IMR-90 (cell line): ENCODE measurements around the gene NAT8. TPM values are rescaled to one million over a fixed set of nuclear protein-coding genes. Genes with fewer than 3 reads are reported as not detected.
"Not testable (repeated sequence)": the region's sequence is repeated elsewhere in the genome, so short reads cannot be mapped to it uniquely, and the experiment has no call there.

Source experiments
- ATAC-seq: fragments of 200-7000 bp; cut with Tn5 transposase; 2 replicates; pipeline ENCODE4 v1.9.1; 2020; ENCODE audit warnings: low read depth, mild to moderate bottlenecking, moderate library complexity
- BruUV-seq: library from RNA; stranded (reverse); fragments of 400-500 nt; replicated peaks from 2 replicates; lab custom pipeline; 2021; lab: Mats Ljungman, UMichigan
- CTCF ChIA-PET: fragments of 300-600 bp; formaldehyde crosslinking; extraction: SDS; loops from one replicate; lab custom pipeline; 2021; ENCODE audit warnings: antibody characterized with exemption; lab: Yijun Ruan, JAX
- POLR2A ChIA-PET: fragments of 300-600 bp; sonication (Branson Sonifier 250); formaldehyde crosslinking; loops from one replicate; lab custom pipeline; 2022; ENCODE audit warnings: antibody characterized with exemption; ENCODE audit not compliant: unreplicated experiment; lab: Charles Lee
- DNase-seq: peaks from one replicate; pipeline ENCODE4 v3.0.0; 2013
- H2AFZ ChIP-seq: replicated peaks from 2 replicates; pipeline ENCODE3; 2013; ENCODE audit warnings: low read length, mild to moderate bottlenecking; ENCODE audit not compliant: poor library complexity
- H2AK5ac ChIP-seq: 2 replicates; pipeline ENCODE4 v1.6.1; 2013; ENCODE audit warnings: low read depth, low read length, inconsistent platforms
- H2AK9ac ChIP-seq: replicated peaks from 2 replicates; pipeline ENCODE3; 2013; ENCODE audit warnings: mild to moderate bottlenecking, low read depth, low read length, moderate library complexity; ENCODE audit not compliant: poor library complexity
- H2BK120ac ChIP-seq: 2 replicates; pipeline ENCODE4 v1.6.1; 2013; ENCODE audit warnings: low read depth, low read length, inconsistent platforms
- H2BK15ac ChIP-seq: 3 replicates; pipeline ENCODE4 v1.6.1; 2013; ENCODE audit warnings: low read depth, low read length, inconsistent platforms
- H2BK20ac ChIP-seq: 2 replicates; pipeline ENCODE4 v1.6.1; 2013; ENCODE audit warnings: low read depth, mild to moderate bottlenecking, inconsistent platforms, low read length, moderate library complexity
- H2BK5ac ChIP-seq: 2 replicates; pipeline ENCODE4 v1.6.1; 2013; ENCODE audit warnings: mild to moderate bottlenecking, low read depth, low read length, inconsistent platforms; ENCODE audit not compliant: poor library complexity, severe bottlenecking
- H3K14ac ChIP-seq: replicated peaks from 2 replicates; pipeline ENCODE4 v1.6.1; 2013; ENCODE audit warnings: low read depth, low read length, inconsistent platforms
- H3K18ac ChIP-seq: 2 replicates; pipeline ENCODE4 v1.6.1; 2013; ENCODE audit warnings: low read depth, low read length, control low read depth
- H3K23ac ChIP-seq: 2 replicates; pipeline ENCODE4 v1.6.1; 2013; ENCODE audit warnings: low read depth, low read length, inconsistent platforms
- H3K27ac ChIP-seq: 2 replicates; pipeline ENCODE4 v1.5.1; 2013; ENCODE audit warnings: mild to moderate bottlenecking, control low read depth, low read length; ENCODE audit not compliant: insufficient read depth
- H3K27me3 ChIP-seq: 2 replicates; pipeline ENCODE4 v1.6.1; 2013; ENCODE audit warnings: low read length; ENCODE audit not compliant: control insufficient read depth, insufficient read depth
- H3K36me3 ChIP-seq: 2 replicates; pipeline ENCODE4 v1.6.1; 2013; ENCODE audit warnings: low read length, mixed read lengths; ENCODE audit not compliant: control insufficient read depth, insufficient read depth
- H3K4ac ChIP-seq: 2 replicates; pipeline ENCODE4 v1.6.1; 2013; ENCODE audit warnings: low read depth, low read length, inconsistent platforms
- H3K4me1 ChIP-seq: 2 replicates; pipeline ENCODE4 v1.6.1; 2013; ENCODE audit warnings: low read length, mixed read lengths; ENCODE audit not compliant: control insufficient read depth, insufficient read depth
- H3K4me2 ChIP-seq: 2 replicates; pipeline ENCODE4 v1.6.1; 2013; ENCODE audit warnings: low read depth, mild to moderate bottlenecking, control low read depth, low read length, moderate library complexity
- H3K4me3 ChIP-seq: 2 replicates; pipeline ENCODE4 v1.5.1; 2013; ENCODE audit warnings: low read depth, mild to moderate bottlenecking, control low read depth, low read length, moderate library complexity; ENCODE audit not compliant: insufficient read depth
- H3K56ac ChIP-seq: 2 replicates; pipeline ENCODE4 v1.6.1; 2013; ENCODE audit warnings: low read length, inconsistent platforms; ENCODE audit not compliant: insufficient read depth; ENCODE audit errors: extremely low read depth
- H3K79me1 ChIP-seq, 2 experiments: 2 replicates each; pipeline ENCODE4 v1.6.1; 2013; ENCODE audit warnings: low read length in 2 of 2, inconsistent platforms in 1 of 2, low read depth in 1 of 2
- H3K9ac ChIP-seq: 2 replicates; pipeline ENCODE4 v1.6.1; 2013; ENCODE audit warnings: low read depth, low read length, control low read depth
- H3K9me1 ChIP-seq: 2 replicates; pipeline ENCODE4 v1.6.1; 2013; ENCODE audit warnings: low read length, inconsistent platforms; ENCODE audit not compliant: insufficient read depth
- H3K9me3 ChIP-seq: 2 replicates; pipeline ENCODE4 v1.6.1; 2013; ENCODE audit warnings: low read length; ENCODE audit not compliant: control insufficient read depth, insufficient read depth
- H4K20me1 ChIP-seq: 2 replicates; pipeline ENCODE4 v1.6.1; 2013; ENCODE audit warnings: low read length, inconsistent platforms; ENCODE audit not compliant: insufficient read depth
- H4K5ac ChIP-seq: 2 replicates; pipeline ENCODE4 v1.6.1; 2013; ENCODE audit warnings: mild to moderate bottlenecking, low read depth, low read length, control low read depth
- H4K8ac ChIP-seq, 2 experiments: 2 replicates each; pipeline ENCODE4 v1.6.1; 2013; ENCODE audit warnings: low read depth in 2 of 2, low read length in 2 of 2, control low read depth in 1 of 2, inconsistent platforms in 1 of 2
- H4K91ac ChIP-seq: 2 replicates; pipeline ENCODE4 v1.6.1; 2013; ENCODE audit warnings: low read depth, low read length, inconsistent platforms; ENCODE audit not compliant: insufficient read depth
- FOS ChIP-seq: fragments of 150-350 bp; IDR thresholded peaks from 2 replicates; pipeline ENCODE4 v1.6.1; 2016; ENCODE audit warnings: low read depth, low read length
- WGBS, 2 experiments: methylation state at CpG; one replicate each; pipeline versions ENCODE4 v1.1.5 to v1.1.7; 2013; ENCODE audit warnings: missing lambda C conversion rate in 2 of 2; ENCODE audit not compliant: insufficient read length in 1 of 2; ENCODE audit errors: extremely low coverage in 2 of 2; 5-methylcytosine and 5-hydroxymethylcytosine counted together
- dilution Hi-C: fragments of 300-500 bp; cut with HindIII; formaldehyde crosslinking; loops from one replicate; pipeline ENCODE4 v1.14.3; 2018; ENCODE audit warnings: low sequenced_read_pairs; ENCODE audit not compliant: unreplicated experiment
- in situ Hi-C: fragments of 300-500 bp; cut with MboI; formaldehyde crosslinking; loops from 3 replicates; pipeline ENCODE4 v1.14.3; 2019; ENCODE audit warnings: low sequenced_read_pairs, inconsistent platforms, mixed read lengths
- intact Hi-C: fragments of 100-400 bp; cut with micrococcal nuclease; formaldehyde crosslinking; loops from 2 replicates; pipeline ENCODE4 v1.10.0; 2022
- polyA plus RNA-seq, 3 experiments: library from polyadenylated mRNA; depleted of rRNA; stranded (reverse); fragments of >200 nt; gene quantifications; 2 replicates each; pipeline ENCODE4 v1.2.3, GENCODE V29; 2012; ENCODE audit warnings: low replicate concordance in 1 of 3
- total RNA-seq: library from RNA; depleted of rRNA; stranded (reverse); fragments of >200 nt; gene quantifications from 2 replicates; pipeline ENCODE4 v1.2.3, GENCODE V29; 2012
- TF ChIP-seq, protein P1 (sequence below): conservative IDR thresholded peaks from 2 replicates; pipeline ENCODE4 v1.5.1; 2012; ENCODE audit warnings: mild to moderate bottlenecking, low read depth, low read length, improper control_type of control experiment

Gene NAT8
- total and polyA plus RNA-seq, 2 of the 4 experiments (the other 2 are of a cell fraction), result not detected

DNA sequence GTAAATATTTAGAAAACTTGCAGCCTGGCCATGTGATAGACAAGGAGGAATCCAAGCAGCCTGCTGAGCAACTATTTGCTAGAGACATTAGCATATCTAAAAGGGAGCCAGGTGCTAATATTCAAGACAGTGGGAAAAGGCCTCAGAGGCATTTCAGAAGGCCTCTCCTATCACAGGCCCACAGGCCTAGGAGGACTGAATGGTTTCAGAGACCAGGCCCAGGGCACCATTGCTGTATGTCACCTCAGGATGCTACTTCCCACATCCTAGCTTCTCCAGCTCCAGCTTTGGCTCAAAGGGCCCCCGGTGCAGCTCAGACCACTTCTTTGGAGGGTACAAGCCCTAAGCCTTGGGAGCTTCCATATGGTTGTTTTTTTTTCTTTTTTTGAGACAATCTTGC lies 3.8 kb downstream of the NAT8 start:
- Histone ChIP-seq H4K5ac (no peak overlapping the region), H3K56ac (no peak overlapping the region), H3K9me3 (no peaks in the 10 kb centered on the region), H4K8ac (no peak overlapping the region), H3K23ac (no peak overlapping the region), H3K27me3 (peaks cover 5% of the 10 kb centered on the region; the same call in 1 of the 2 replicates), H3K27ac (no peak overlapping the region), H2AFZ (no peak overlapping the region), H3K9ac (no peak overlapping the region), H2AK9ac (no peak overlapping the region), H3K36me3 (no peaks in the 10 kb centered on the region), H3K79me1 (no peaks in the 10 kb centered on the region), H3K4ac (no peak overlapping the region), H3K4me1 (no peaks in the 10 kb centered on the region), H3K14ac (no peak overlapping the region), H2BK15ac (no peak overlapping the region), H3K4me3 (no peak overlapping the region), H2BK20ac (no peak overlapping the region), H4K91ac (no peak overlapping the region), H3K9me1 (no peaks in the 10 kb centered on the region), H2BK5ac (no peak overlapping the region), H4K20me1 (no peaks in the 10 kb centered on the region), H3K4me2 (no peak overlapping the region), H3K18ac (no peak overlapping the region), H2BK120ac (no peak overlapping the region), H2AK5ac (no peak overlapping the region)
- DNase-seq (no peak), ATAC-seq (no peak)
- in situ Hi-C loops (no loop called here), dilution Hi-C loops (no loop called here), intact Hi-C loops (no loop called here)
- ChIA-PET POLR2A (no interaction called here), CTCF (no interaction called here)
- WGBS, 2 experiments, result no CpG with 5 or more reads among the region's 1 CpG
- TF ChIP-seq, protein P1, sequence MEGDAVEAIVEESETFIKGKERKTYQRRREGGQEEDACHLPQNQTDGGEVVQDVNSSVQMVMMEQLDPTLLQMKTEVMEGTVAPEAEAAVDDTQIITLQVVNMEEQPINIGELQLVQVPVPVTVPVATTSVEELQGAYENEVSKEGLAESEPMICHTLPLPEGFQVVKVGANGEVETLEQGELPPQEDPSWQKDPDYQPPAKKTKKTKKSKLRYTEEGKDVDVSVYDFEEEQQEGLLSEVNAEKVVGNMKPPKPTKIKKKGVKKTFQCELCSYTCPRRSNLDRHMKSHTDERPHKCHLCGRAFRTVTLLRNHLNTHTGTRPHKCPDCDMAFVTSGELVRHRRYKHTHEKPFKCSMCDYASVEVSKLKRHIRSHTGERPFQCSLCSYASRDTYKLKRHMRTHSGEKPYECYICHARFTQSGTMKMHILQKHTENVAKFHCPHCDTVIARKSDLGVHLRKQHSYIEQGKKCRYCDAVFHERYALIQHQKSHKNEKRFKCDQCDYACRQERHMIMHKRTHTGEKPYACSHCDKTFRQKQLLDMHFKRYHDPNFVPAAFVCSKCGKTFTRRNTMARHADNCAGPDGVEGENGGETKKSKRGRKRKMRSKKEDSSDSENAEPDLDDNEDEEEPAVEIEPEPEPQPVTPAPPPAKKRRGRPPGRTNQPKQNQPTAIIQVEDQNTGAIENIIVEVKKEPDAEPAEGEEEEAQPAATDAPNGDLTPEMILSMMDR, result no peak
- TF ChIP-seq FOS, result no peak
- no TSS peak for BruUV-seq

- H4K8ac ChIP-seq, H3K27me3 ChIP-seq, H3K4me3 ChIP-seq, in situ Hi-C loops, DNase-seq, H4K91ac ChIP-seq, H3K4ac ChIP-seq, H3K79me1 ChIP-seq, BruUV-seq, H2BK15ac ChIP-seq, H2AK9ac ChIP-seq, H4K20me1 ChIP-seq, H2BK20ac ChIP-seq, H2BK120ac ChIP-seq, H3K23ac ChIP-seq, H3K9me3 ChIP-seq, H3K14ac ChIP-seq, H3K9ac ChIP-seq, H3K9me1 ChIP-seq, H3K36me3 ChIP-seq, H2BK5ac ChIP-seq, H3K4me2 ChIP-seq, dilution Hi-C loops, ATAC-seq, POLR2A ChIA-PET, H3K27ac ChIP-seq, H3K56ac ChIP-seq, intact Hi-C loops, H4K5ac ChIP-seq, H3K18ac ChIP-seq, CTCF ChIA-PET, H2AFZ ChIP-seq, H2AK5ac ChIP-seq, H3K4me1 ChIP-seq: not testable (repeated sequence)
These were observed 5.2 kb downstream of the NAT8 start for GRCh38 chr2:73636977-73637376.
